Endothelial cell of umbilical vein (primary cell): ENCODE measurements around the gene PANX3. TPM values are rescaled to one million over a fixed set of nuclear protein-coding genes. Genes with fewer than 3 reads are reported as not detected.

Source experiments
- BruUV-seq: library from RNA; stranded (reverse); fragments of 400-500 nt; replicated peaks from 2 replicates; lab custom pipeline; 2021; lab: Mats Ljungman, UMichigan
- CTCF ChIA-PET: fragments of 300-600, 350-600 bp; sonication (Branson Sonifier 250); formaldehyde crosslinking; loops from one replicate; lab custom pipeline; 2021; ENCODE audit warnings: antibody characterized with exemption, inconsistent platforms; lab: Charles Lee
- POLR2A ChIA-PET: fragments of 300-600, 350-600 bp; sonication (Branson Sonifier 250); formaldehyde crosslinking; loops from one replicate; lab custom pipeline; 2021; ENCODE audit warnings: antibody characterized with exemption, inconsistent platforms; lab: Charles Lee
- DNase-seq: peaks from one replicate; pipeline ENCODE4 v3.0.0-alpha.2; 2011; ENCODE audit warnings: low read depth, low spot score
- FAIRE-seq: peaks from 2 replicates; lab custom pipeline; 2011; peaks lifted over from hg19 to GRCh38; lab: Jason Lieb, UNC
- H2AFZ ChIP-seq: 2 replicates; pipeline ENCODE4 v1.6.0; 2012; ENCODE audit warnings: low read depth, low read length, control low read depth, inconsistent platforms
- H3K27ac ChIP-seq: 2 replicates; pipeline ENCODE4 v1.5.1; 2011; ENCODE audit warnings: low read depth, mild to moderate bottlenecking, control low read depth, low read length, moderate library complexity; ENCODE audit not compliant: insufficient read depth
- H3K27me3 ChIP-seq, 2 experiments: 2 replicates each; pipeline versions ENCODE4 v1.6.0 to v1.6.1; 2011; ENCODE audit warnings: low read length in 2 of 2, mixed read lengths in 1 of 2; ENCODE audit not compliant: control insufficient read depth in 2 of 2, insufficient read depth in 2 of 2
- H3K36me3 ChIP-seq, 2 experiments: 2 replicates in 1 of 2; 3 replicates in 1 of 2; pipeline ENCODE4 v1.5.1; 2011; ENCODE audit warnings: low read length in 2 of 2, mild to moderate bottlenecking in 1 of 2, moderate library complexity in 1 of 2; ENCODE audit not compliant: control insufficient read depth in 2 of 2, insufficient read depth in 2 of 2; ENCODE audit errors: extremely low read depth in 1 of 2
- H3K4me1 ChIP-seq: 3 replicates; pipeline ENCODE4 v1.5.1; 2011; ENCODE audit warnings: mild to moderate bottlenecking, low read length; ENCODE audit not compliant: control insufficient read depth, insufficient read depth; ENCODE audit errors: extremely low read depth
- H3K4me2 ChIP-seq: 2 replicates; pipeline ENCODE4 v1.6.1; 2011; ENCODE audit warnings: low read length, control low read depth, mixed read lengths; ENCODE audit not compliant: insufficient read depth
- H3K4me3 ChIP-seq, 3 experiments: fragments of 200-600 bp in 1 of 3; sonication (generic), shearing (Covaris generic) in 1 of 3; replicated peaks in 1 of 3; 2 replicates each; pipeline ENCODE4 v1.5.1; 2011 to 2016; ENCODE audit warnings: control low read depth in 3 of 3, low read length in 3 of 3, mild to moderate bottlenecking in 2 of 3, inconsistent platforms in 1 of 3, low read depth in 1 of 3, moderate library complexity in 1 of 3; ENCODE audit not compliant: insufficient read depth in 1 of 3
- H3K79me2 ChIP-seq: 2 replicates; pipeline ENCODE4 v1.6.0; 2012; ENCODE audit warnings: low read length, inconsistent platforms; ENCODE audit not compliant: control insufficient read depth, insufficient read depth
- H3K9ac ChIP-seq: replicated peaks from 2 replicates; pipeline ENCODE3; 2011; ENCODE audit warnings: low read length, control low read depth; ENCODE audit not compliant: insufficient read depth; ENCODE audit errors: extremely low read depth
- H3K9me1 ChIP-seq: replicated peaks from 3 replicates; pipeline ENCODE4 v1.6.0; 2011; ENCODE audit warnings: mild to moderate bottlenecking, low read length; ENCODE audit not compliant: control insufficient read depth, insufficient read depth; ENCODE audit errors: extremely low read depth
- H3K9me3 ChIP-seq: replicated peaks from 2 replicates; pipeline ENCODE4 v1.5.1; 2012; ENCODE audit warnings: low read length, inconsistent platforms; ENCODE audit not compliant: control insufficient read depth, insufficient read depth
- H4K20me1 ChIP-seq: replicated peaks from 2 replicates; pipeline ENCODE3; 2011; ENCODE audit warnings: mild to moderate bottlenecking, low read length; ENCODE audit not compliant: control insufficient read depth, insufficient read depth; ENCODE audit errors: extremely low read depth
- CTCF ChIP-seq, 2 donors: IDR thresholded peaks; 1 replicate in 1 of 2; 2 replicates in 1 of 2; pipeline ENCODE4 v1.5.1; 2011; ENCODE audit warnings: low read length in 2 of 2, mild to moderate bottlenecking in 2 of 2, moderate library complexity in 2 of 2, control low read depth in 1 of 2, inconsistent platforms in 1 of 2, low read depth in 1 of 2; ENCODE audit not compliant: insufficient read depth in 1 of 2; ENCODE audit errors: extremely low read depth in 1 of 2
- EZH2 ChIP-seq: IDR thresholded peaks from 2 replicates; pipeline ENCODE4 v1.6.1; 2012; ENCODE audit warnings: borderline replicate concordance, low read depth, mild to moderate bottlenecking, moderate library complexity, low read length, inconsistent platforms; ENCODE audit not compliant: severe bottlenecking
- FOS ChIP-seq: IDR thresholded peaks from 2 replicates; pipeline ENCODE4 v1.6.1; 2011; ENCODE audit warnings: mild to moderate bottlenecking, low read length, moderate library complexity, borderline replicate concordance; ENCODE audit not compliant: insufficient read depth
- GATA2 ChIP-seq: IDR thresholded peaks from 2 replicates; pipeline ENCODE4 v1.7.0; 2011; ENCODE audit warnings: low read depth, mild to moderate bottlenecking, moderate library complexity, mixed read lengths, low read length; ENCODE audit not compliant: insufficient read length, insufficient read depth
- JUN ChIP-seq: IDR thresholded peaks from 2 replicates; pipeline ENCODE4 v1.6.1; 2011; ENCODE audit warnings: borderline replicate concordance, low read depth; ENCODE audit not compliant: insufficient read length, insufficient read depth
- MAX ChIP-seq: IDR thresholded peaks from 2 replicates; pipeline ENCODE4 v1.6.1; 2011; ENCODE audit not compliant: insufficient read depth, insufficient read length
- MYC ChIP-seq: IDR thresholded peaks from one replicate; pipeline ENCODE4 v1.6.1; 2011; ENCODE audit warnings: mild to moderate bottlenecking, low read depth, low read length
- POLR2A ChIP-seq: IDR thresholded peaks from 2 replicates; pipeline ENCODE4 v1.6.1; 2012; ENCODE audit warnings: low read depth, mild to moderate bottlenecking, control low read depth, low read length
- dilution Hi-C: fragments of 300-500 bp; cut with MboI; formaldehyde crosslinking; loops from one replicate; pipeline ENCODE4 v1.15.0; 2019; ENCODE audit warnings: low sequenced_read_pairs; ENCODE audit not compliant: extremely low pct_ligation_motif_present
- intact Hi-C: fragments of 100-400 bp; cut with micrococcal nuclease; formaldehyde crosslinking; loops from one replicate; pipeline ENCODE4 v1.10.0; 2022
- polyA plus RNA-seq, 4 experiments: library from polyadenylated mRNA; depleted of rRNA in 3 of 4; stranded (reverse) in 3 of 4; unstranded in 1 of 4; fragments of >200 nt; gene quantifications; 2 replicates each; pipeline versions ENCODE4 v1.2.1 to v1.2.3, GENCODE V29; 2011 to 2012; ENCODE audit warnings: missing spikeins in 1 of 4
- total RNA-seq: library from RNA; stranded (reverse); gene quantifications from 2 replicates; pipeline ENCODE4 v1.2.3, GENCODE V29; 2021

PANX3 gene
- total and polyA plus RNA-seq, 2 donors (not counting 3 experiments of a cell fraction or from before 2014, with no cell fraction given) = not detected

GRCh38 chr11:124600621-124601320 lies 10.5 kb upstream of the PANX3 start:
- Histone ChIP-seq H3K9me3 (no peaks in the 10 kb centered on the region), H3K4me3 (no peak overlapping the region), H3K4me2 (no peak overlapping the region), H3K9me1 (no peaks in the 10 kb centered on the region), H4K20me1 (no peaks in the 10 kb centered on the region), H2AFZ (no peak overlapping the region), H3K9ac (no peak overlapping the region), H3K27me3 (peaks cover 3 to 23% of the 10 kb centered on the region in 2 experiments), H3K36me3 (no peaks in the 10 kb centered on the region), H3K4me1 (no peaks in the 10 kb centered on the region), H3K27ac (no peak overlapping the region), H3K79me2 (no peaks in the 10 kb centered on the region)
- CTCF ChIA-PET = no interaction called here
- TF ChIP-seq POLR2A (no peak), MYC (no peak), MAX (no peak), GATA2 (no peak), EZH2 (no peak), JUN (no peak), CTCF (IDR thresholded peaks at IDR 0.05; ENCODE audit: extremely low read depth in 1 of 2, insufficient read depth in 1 of 2, low read depth in 1 of 2, low read length in 2 of 2) (no peak), FOS (no peak)
- no peak for DNase-seq
- no peak for FAIRE-seq
- POLR2A ChIA-PET = no interaction called here
- dilution Hi-C loops (no loop called here), intact Hi-C loops (no loop called here)
- no TSS peak for BruUV-seq
